ENCODE data around the gene CCDC92B. TPM values are rescaled to one million over a fixed set of nuclear protein-coding genes. Genes with fewer than 3 reads are reported as not detected.
A peak's percentile ranks its signal among the peaks of the same experiment; 100 is the strongest.

Gene CCDC92B
- total RNA-seq, 1 experiment from 2014 or later = 0.66 TPM

DNA sequence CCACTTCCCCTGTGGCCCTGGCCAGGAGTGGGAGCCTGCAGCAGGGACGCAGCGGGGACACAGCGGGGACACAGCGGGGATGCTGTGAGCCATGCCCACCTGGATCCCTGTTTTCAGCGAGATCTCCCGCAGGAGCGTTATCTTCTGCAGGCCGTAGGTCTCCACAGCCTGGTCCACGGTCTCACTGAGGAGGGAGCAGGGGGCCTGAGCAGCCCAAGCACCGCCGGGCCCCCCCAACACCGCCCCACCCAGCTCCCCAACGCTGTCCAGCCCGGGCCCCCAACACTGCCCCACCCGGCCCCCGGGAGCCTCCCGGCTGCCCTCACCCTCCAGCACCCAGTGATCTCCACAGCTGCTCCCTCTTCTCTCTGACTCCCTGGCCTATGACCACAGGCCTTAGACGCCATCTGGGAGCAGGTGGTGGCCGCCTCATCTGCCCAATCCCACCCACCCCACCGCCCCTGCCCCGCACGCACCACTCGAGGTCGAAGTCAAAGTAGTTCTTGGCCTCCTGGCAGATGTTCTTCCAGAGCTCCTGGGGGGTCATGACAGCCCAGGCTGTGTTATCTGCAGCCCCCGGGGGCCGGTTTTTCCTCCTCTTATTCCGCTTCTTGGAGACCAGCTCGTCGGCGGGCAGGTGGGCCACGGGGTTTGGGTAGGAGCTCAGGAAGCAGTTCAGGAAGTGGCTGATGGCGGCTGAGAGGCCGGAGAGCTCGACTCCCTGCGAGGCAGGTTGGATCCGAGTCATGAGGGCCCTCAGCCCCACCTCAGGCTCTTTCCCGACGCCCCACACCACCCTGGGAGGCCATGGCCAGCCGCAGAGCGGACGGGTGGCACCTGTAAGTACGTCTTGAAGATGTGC, 54.8 kb downstream of the CCDC92B start:
- peak in 1 of 2 experiments; percentile 34 for DNase-seq
- no peak overlapping the region for H3K4me3 ChIP-seq (ENCODE audit: low read depth, low read length)
- peaks cover 6% of the 10 kb centered on the region for H3K36me3 ChIP-seq (ENCODE audit: control insufficient read depth, insufficient read depth, low read length)
- TF ChIP-seq, protein P1, sequence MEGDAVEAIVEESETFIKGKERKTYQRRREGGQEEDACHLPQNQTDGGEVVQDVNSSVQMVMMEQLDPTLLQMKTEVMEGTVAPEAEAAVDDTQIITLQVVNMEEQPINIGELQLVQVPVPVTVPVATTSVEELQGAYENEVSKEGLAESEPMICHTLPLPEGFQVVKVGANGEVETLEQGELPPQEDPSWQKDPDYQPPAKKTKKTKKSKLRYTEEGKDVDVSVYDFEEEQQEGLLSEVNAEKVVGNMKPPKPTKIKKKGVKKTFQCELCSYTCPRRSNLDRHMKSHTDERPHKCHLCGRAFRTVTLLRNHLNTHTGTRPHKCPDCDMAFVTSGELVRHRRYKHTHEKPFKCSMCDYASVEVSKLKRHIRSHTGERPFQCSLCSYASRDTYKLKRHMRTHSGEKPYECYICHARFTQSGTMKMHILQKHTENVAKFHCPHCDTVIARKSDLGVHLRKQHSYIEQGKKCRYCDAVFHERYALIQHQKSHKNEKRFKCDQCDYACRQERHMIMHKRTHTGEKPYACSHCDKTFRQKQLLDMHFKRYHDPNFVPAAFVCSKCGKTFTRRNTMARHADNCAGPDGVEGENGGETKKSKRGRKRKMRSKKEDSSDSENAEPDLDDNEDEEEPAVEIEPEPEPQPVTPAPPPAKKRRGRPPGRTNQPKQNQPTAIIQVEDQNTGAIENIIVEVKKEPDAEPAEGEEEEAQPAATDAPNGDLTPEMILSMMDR (IDR thresholded peaks at IDR 0.05; ENCODE audit: insufficient read depth in 1 of 2, low read depth in 1 of 2, low read length in 1 of 2, severe bottlenecking in 1 of 2, unreplicated experiment in 1 of 2) = no peak
- Mint-ChIP-seq H3K36me3 (ENCODE audit: insufficient read depth, unreplicated experiment) (peaks cover 82% of the 10 kb centered on the region), H3K27me3 (ENCODE audit: insufficient read depth, unreplicated experiment) (no peaks in the 10 kb centered on the region), H3K27ac (ENCODE audit: unreplicated experiment) (no peak overlapping the region), H3K9me3 (ENCODE audit: unreplicated experiment) (no peaks in the 10 kb centered on the region), H3K4me1 (ENCODE audit: low read depth, unreplicated experiment) (no peaks in the 10 kb centered on the region), H3K4me3 (ENCODE audit: unreplicated experiment) (no peak overlapping the region)
- no peaks in the 10 kb centered on the region for H3K27me3 ChIP-seq (replicated peaks; ENCODE audit: control insufficient read depth, insufficient read depth, low read length)
- intact Hi-C loops (cut with micrococcal nuclease; ENCODE audit: unreplicated experiment) = no loop called here
- H3K9me3 ChIP-seq = no peaks in the 10 kb centered on the region
- ChIA-PET POLR2A (no interaction called here), CTCF (no interaction called here)
- BruUV-seq (replicated peaks) = no TSS peak
- H3K4me1 ChIP-seq = no peaks in the 10 kb centered on the region

DNA sequence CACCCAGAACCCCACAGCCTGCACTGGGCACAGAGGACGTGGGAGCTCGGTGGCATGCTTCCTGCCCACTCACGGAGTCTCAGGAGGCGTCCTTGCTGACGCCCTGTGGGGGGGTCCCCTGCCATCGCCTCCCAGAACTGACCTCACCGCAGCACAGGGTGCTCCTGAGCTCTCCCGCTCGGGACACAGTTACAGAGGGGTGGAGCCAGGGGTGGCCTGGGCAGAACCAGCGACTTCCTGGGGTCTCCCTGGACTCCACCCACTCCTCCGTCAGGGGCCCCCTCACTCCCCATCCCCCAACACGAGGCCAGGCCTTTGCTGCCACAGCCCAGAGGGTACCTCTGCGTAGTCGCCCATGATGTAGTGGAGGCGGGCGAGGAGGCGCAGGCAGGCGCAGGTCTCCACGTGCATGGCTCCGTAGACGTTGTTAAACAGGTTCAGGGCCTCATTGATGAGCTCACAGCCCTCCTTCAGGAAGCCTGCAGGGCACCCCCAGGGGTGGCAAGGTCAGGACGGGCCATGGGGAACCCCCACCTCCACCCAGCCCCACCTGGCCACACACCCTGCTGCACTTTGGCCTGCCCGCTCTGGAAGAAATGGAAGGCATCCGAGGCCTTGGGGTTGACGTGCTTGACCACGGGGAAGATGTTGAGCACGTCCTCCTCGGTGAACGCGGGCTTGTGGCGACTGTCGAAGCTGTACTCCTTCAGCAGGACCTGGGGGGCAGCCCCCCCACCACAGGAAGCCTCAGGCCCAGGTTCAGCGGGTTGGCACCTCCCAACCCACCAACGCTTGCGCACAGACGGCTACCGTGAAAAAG, 55.7 kb downstream of the CCDC92B start:
- intact Hi-C loops (cut with micrococcal nuclease; ENCODE audit: unreplicated experiment) = no loop called here
- H3K4me1 ChIP-seq = no peaks in the 10 kb centered on the region
- no peaks in the 10 kb centered on the region for H3K27me3 ChIP-seq (replicated peaks; ENCODE audit: control insufficient read depth, insufficient read depth, low read length)
- no peak for DNase-seq
- no peaks in the 10 kb centered on the region for H3K9me3 ChIP-seq
- TF ChIP-seq, protein P1 (IDR thresholded peaks at IDR 0.05; ENCODE audit: insufficient read depth in 1 of 2, low read depth in 1 of 2, low read length in 1 of 2, severe bottlenecking in 1 of 2, unreplicated experiment in 1 of 2) = no peak
- CTCF ChIA-PET = no interaction called here
- Mint-ChIP-seq H3K9me3 (ENCODE audit: unreplicated experiment) (no peaks in the 10 kb centered on the region), H3K4me1 (ENCODE audit: low read depth, unreplicated experiment) (no peaks in the 10 kb centered on the region), H3K4me3 (ENCODE audit: unreplicated experiment) (no peak overlapping the region), H3K27me3 (ENCODE audit: insufficient read depth, unreplicated experiment) (no peaks in the 10 kb centered on the region), H3K36me3 (ENCODE audit: insufficient read depth, unreplicated experiment) (peaks cover 82% of the 10 kb centered on the region), H3K27ac (ENCODE audit: unreplicated experiment) (no peak overlapping the region)
- POLR2A ChIA-PET = interaction anchor here (0.5 kb wide), 1 partner anchor 40 kb away, joined by 6 read pairs; no protein-coding TSS in a partner anchor
- H3K36me3 ChIP-seq (ENCODE audit: control insufficient read depth, insufficient read depth, low read length) = peaks cover 6% of the 10 kb centered on the region
- no peak overlapping the region for H3K4me3 ChIP-seq (ENCODE audit: low read depth, low read length)
- no TSS peak for BruUV-seq (replicated peaks)

DNA sequence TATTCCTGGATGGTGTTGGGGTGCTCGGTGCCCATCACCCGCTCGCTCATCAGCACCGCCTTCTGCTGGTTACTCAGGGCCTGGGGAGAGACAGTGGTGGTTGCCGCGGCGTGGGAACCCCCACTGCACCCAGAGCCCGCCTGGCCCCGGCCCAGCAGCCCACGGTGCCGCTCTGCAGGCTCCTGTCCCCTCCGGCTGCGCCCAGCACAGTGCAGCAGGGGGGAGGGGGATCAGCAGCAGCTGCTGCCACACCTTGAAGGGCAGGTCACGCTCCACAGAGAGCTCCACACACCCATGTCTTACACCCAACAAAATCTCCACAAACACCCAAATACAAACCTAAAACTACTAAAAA, 56.7 kb downstream of the CCDC92B start:
- ChIA-PET CTCF (no interaction called here), POLR2A (interaction anchor here (0.6 kb wide), 1 partner anchor 1447 kb away, joined by 3 read pairs; no protein-coding TSS in a partner anchor)
- TF ChIP-seq, protein P1 (IDR thresholded peaks at IDR 0.05; ENCODE audit: insufficient read depth in 1 of 2, low read depth in 1 of 2, low read length in 1 of 2, severe bottlenecking in 1 of 2, unreplicated experiment in 1 of 2) = no peak
- Mint-ChIP-seq H3K4me3 (ENCODE audit: unreplicated experiment) (no peak overlapping the region), H3K9me3 (ENCODE audit: unreplicated experiment) (no peaks in the 10 kb centered on the region), H3K4me1 (ENCODE audit: low read depth, unreplicated experiment) (no peaks in the 10 kb centered on the region), H3K27me3 (ENCODE audit: insufficient read depth, unreplicated experiment) (no peaks in the 10 kb centered on the region), H3K27ac (ENCODE audit: unreplicated experiment) (no peak overlapping the region), H3K36me3 (ENCODE audit: insufficient read depth, unreplicated experiment) (peaks cover 82% of the 10 kb centered on the region)
- intact Hi-C loops (cut with micrococcal nuclease; ENCODE audit: unreplicated experiment) = no loop called here
- no peaks in the 10 kb centered on the region for H3K9me3 ChIP-seq
- DNase-seq = no peak
- H3K4me3 ChIP-seq (ENCODE audit: low read depth, low read length) = no peak overlapping the region
- BruUV-seq (replicated peaks) = no TSS peak
- no peaks in the 10 kb centered on the region for H3K4me1 ChIP-seq
- H3K27me3 ChIP-seq (replicated peaks; ENCODE audit: control insufficient read depth, insufficient read depth, low read length) = no peaks in the 10 kb centered on the region
- H3K36me3 ChIP-seq (ENCODE audit: control insufficient read depth, insufficient read depth, low read length) = peaks cover 4% of the 10 kb centered on the region

Data from Caco-2 (cell line).